Activated B cell treated with CpG ODN at 0.5 μM for 24 hours (primary cell): Measurements from ENCODE around the gene SLC25A41. TPM values are rescaled to one million over a fixed set of nuclear protein-coding genes. Genes with fewer than 3 reads are reported as not detected.
"Not testable (repeated sequence)": the region's sequence is repeated elsewhere in the genome, so short reads cannot be mapped to it uniquely, and the experiment has no call there.

Experiments used
- ATAC-seq: fragments of 200-7000 bp; cut with Tn5 transposase; one replicate; pipeline ENCODE4 v1.10.0; 2021; ENCODE audit warnings: low read depth, mild to moderate bottlenecking, moderate library complexity
- CTCF ChIA-PET: fragments of 350-600 bp; sonication (Branson Sonifier 250); formaldehyde crosslinking; loops from one replicate; lab custom pipeline; 2021; ENCODE audit warnings: antibody characterized with exemption; lab: Charles Lee
- POLR2A ChIA-PET: fragments of 350-600 bp; sonication (Branson Sonifier 250); formaldehyde crosslinking; loops from one replicate; lab custom pipeline; 2021; ENCODE audit warnings: antibody characterized with exemption; lab: Charles Lee
- DNase-seq: peaks from one replicate; pipeline ENCODE4 v3.0.0; 2022
- H3K27ac Mint-ChIP-seq: one replicate; pipeline ENCODE4 v1.8.0; 2020; ENCODE audit warnings: mixed read lengths
- H3K27me3 Mint-ChIP-seq: one replicate; pipeline ENCODE4 v1.8.0; 2021; ENCODE audit warnings: mixed read lengths
- H3K36me3 Mint-ChIP-seq: one replicate; pipeline ENCODE4 v1.8.0; 2021; ENCODE audit warnings: low read depth, mixed read lengths
- H3K4me1 Mint-ChIP-seq: one replicate; pipeline ENCODE4 v1.8.0; 2021; ENCODE audit warnings: mixed read lengths
- H3K4me3 Mint-ChIP-seq: one replicate; pipeline ENCODE4 v1.8.0; 2020; ENCODE audit warnings: mild to moderate bottlenecking, mixed read lengths
- H3K9me3 Mint-ChIP-seq: one replicate; pipeline ENCODE4 v1.8.0; 2020; ENCODE audit warnings: mixed read lengths
- CTCF ChIP-seq: fragments of 200-600 bp; IDR thresholded peaks from one replicate; pipeline ENCODE4 v1.8.0; 2022; ENCODE audit warnings: antibody characterized with exemption, mild to moderate bottlenecking
- intact Hi-C: fragments of 100-400 bp; cut with micrococcal nuclease; formaldehyde crosslinking; loops from one replicate; pipeline ENCODE4 v1.15.1; 2024
- total RNA-seq: library from RNA; stranded (reverse); gene quantifications from 2 replicates; pipeline ENCODE4 v1.2.3, GENCODE V29; 2022

The SLC25A41 gene
- total RNA-seq, 1 donor from 2014 or later, result 0.40 TPM

- ChIA-PET CTCF (no interaction called here), POLR2A (interaction anchor here (1.6 kb wide), 1 partner anchor 19 kb away, joined by 4 read pairs; the partner anchor contains the start of gene GTF2F1)
- ATAC-seq (peak; percentile 10), DNase-seq (no peak)
- intact Hi-C loops, result no loop called here
- H3K4me3 Mint-ChIP-seq, result no peak overlapping the region
- H3K36me3 Mint-ChIP-seq, result peaks cover 32% of the 10 kb centered on the region
- H3K27ac Mint-ChIP-seq, result no peak overlapping the region
- H3K9me3 Mint-ChIP-seq, result no peaks in the 10 kb centered on the region
- H3K4me1 Mint-ChIP-seq, result no peaks in the 10 kb centered on the region
- H3K27me3 Mint-ChIP-seq, result no peaks in the 10 kb centered on the region
- no peak for TF ChIP-seq CTCF
These were observed 21.5 kb downstream of the SLC25A41 start for GRCh38 chr19:6412061-6412446.

- CTCF ChIA-PET, result no interaction called here
- intact Hi-C loops, result no loop called here
- DNase-seq (no peak), ATAC-seq (no peak)
- TF ChIP-seq CTCF, result no peak
- no peaks in the 10 kb centered on the region for H3K27me3 Mint-ChIP-seq
- peaks cover 12% of the 10 kb centered on the region for H3K36me3 Mint-ChIP-seq
- H3K27ac Mint-ChIP-seq, result no peak overlapping the region
- no peaks in the 10 kb centered on the region for H3K9me3 Mint-ChIP-seq
- H3K4me3 Mint-ChIP-seq, result no peak overlapping the region
- H3K4me1 Mint-ChIP-seq, result no peaks in the 10 kb centered on the region
- POLR2A ChIA-PET, result no interaction called here
These were observed 24.2 kb downstream of the SLC25A41 start for GRCh38 chr19:6409346-6409745.

- no peak for DNase-seq
- H3K4me1 Mint-ChIP-seq, result no peaks in the 10 kb centered on the region
- no peaks in the 10 kb centered on the region for H3K9me3 Mint-ChIP-seq
- H3K36me3 Mint-ChIP-seq, result no peaks in the 10 kb centered on the region
- ChIA-PET POLR2A (interaction anchor here (0.7 kb wide), 1 partner anchor 43 kb away, joined by 4 read pairs; no protein-coding TSS in a partner anchor), CTCF (interaction anchor here (0.6 kb wide), 1 partner anchor 608 kb away, joined by 3 read pairs; no protein-coding TSS in a partner anchor)
- no peak for TF ChIP-seq CTCF
- H3K27me3 Mint-ChIP-seq, result no peaks in the 10 kb centered on the region
- H3K4me3 Mint-ChIP-seq, result no peak overlapping the region
- H3K27ac Mint-ChIP-seq, result no peak overlapping the region
- intact Hi-C loops, result no loop called here
- ATAC-seq, result no peak
These were observed 27.2 kb downstream of the SLC25A41 start for GRCh38 chr19:6406401-6406800.

GRCh38 chr19:6402837-6403608, 30.5 kb downstream of the SLC25A41 start:
- Mint-ChIP-seq H3K27me3 (no peaks in the 10 kb centered on the region), H3K4me1 (no peaks in the 10 kb centered on the region), H3K27ac (no peak overlapping the region), H3K36me3 (no peaks in the 10 kb centered on the region), H3K9me3 (no peaks in the 10 kb centered on the region), H3K4me3 (no peak overlapping the region)
- no peak for TF ChIP-seq CTCF
- CTCF ChIA-PET, result no interaction called here
- DNase-seq (no peak), ATAC-seq (no peak)
- POLR2A ChIA-PET, result interaction anchor here (1.0 kb wide), 1 partner anchor 10 kb away, joined by 3 read pairs; the partner anchor contains the start of gene GTF2F1
- intact Hi-C loops, result no loop called here

GRCh38 chr19:6402058-6402457, 31.5 kb downstream of the SLC25A41 start:
- ChIA-PET POLR2A (interaction anchor here (0.6 kb wide), 1 partner anchor 164 kb away, joined by 4 read pairs; no protein-coding TSS in a partner anchor), CTCF (no interaction called here)
- Mint-ChIP-seq H3K36me3 (no peaks in the 10 kb centered on the region), H3K4me3 (no peak overlapping the region), H3K4me1 (no peaks in the 10 kb centered on the region), H3K9me3 (no peaks in the 10 kb centered on the region), H3K27ac (no peak overlapping the region), H3K27me3 (no peaks in the 10 kb centered on the region)
- DNase-seq, result no peak
- no peak for ATAC-seq
- intact Hi-C loops, result no loop called here
- TF ChIP-seq CTCF, result no peak

GRCh38 chr19:6400062-6400944, 33.3 kb downstream of the SLC25A41 start:
- H3K4me1 Mint-ChIP-seq, H3K4me3 Mint-ChIP-seq, intact Hi-C loops, H3K9me3 Mint-ChIP-seq, H3K27ac Mint-ChIP-seq, H3K36me3 Mint-ChIP-seq, ATAC-seq, CTCF ChIA-PET, DNase-seq, H3K27me3 Mint-ChIP-seq: not testable (repeated sequence)
- POLR2A ChIA-PET, result interaction anchor here (0.8 kb wide), 1 partner anchor 27 kb away, joined by 4 read pairs; no protein-coding TSS in a partner anchor
